ENCODE results near the gene SKI. TPM values are rescaled to one million over a fixed set of nuclear protein-coding genes. Genes with fewer than 3 reads are reported as not detected.
A peak's percentile ranks its signal among the peaks of the same experiment; 100 is the strongest.

Gene SKI
- total RNA-seq, 1 experiment from 2014 or later, result 13.1 TPM

DNA sequence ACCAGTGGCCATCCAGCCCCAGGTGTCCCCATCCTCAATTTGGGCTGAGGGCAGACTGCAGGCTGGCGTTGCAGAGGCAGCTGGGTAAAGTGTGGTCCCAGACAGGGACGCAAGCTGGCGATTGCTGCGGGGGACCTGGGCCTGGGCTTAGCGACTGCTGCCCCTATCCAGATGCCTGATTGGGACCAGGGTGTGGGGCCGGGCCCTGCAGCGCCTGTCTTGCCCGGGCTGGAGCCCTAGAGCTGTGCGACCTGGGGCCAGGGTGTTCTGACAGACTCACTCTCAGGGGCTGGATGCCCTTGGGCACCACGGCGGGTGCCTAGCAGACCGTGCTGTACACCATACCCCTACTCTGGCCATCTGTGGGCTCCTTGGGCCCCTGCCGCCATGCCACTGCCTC lies 17.3 kb upstream of the SKI start:
- H3K9me3 ChIP-seq (replicated peaks), result no peaks in the 10 kb centered on the region
- no peak overlapping the region for H3K4me3 ChIP-seq
- H3K4me1 ChIP-seq, result peaks cover 44% of the 10 kb centered on the region
- H3K27me3 ChIP-seq, result peaks cover 9% of the 10 kb centered on the region; the same call in 1 of the 2 replicates
- no peak for DNase-seq
- H3K27ac ChIP-seq, result no peak overlapping the region
- H3K36me3 ChIP-seq, result no peaks in the 10 kb centered on the region

DNA sequence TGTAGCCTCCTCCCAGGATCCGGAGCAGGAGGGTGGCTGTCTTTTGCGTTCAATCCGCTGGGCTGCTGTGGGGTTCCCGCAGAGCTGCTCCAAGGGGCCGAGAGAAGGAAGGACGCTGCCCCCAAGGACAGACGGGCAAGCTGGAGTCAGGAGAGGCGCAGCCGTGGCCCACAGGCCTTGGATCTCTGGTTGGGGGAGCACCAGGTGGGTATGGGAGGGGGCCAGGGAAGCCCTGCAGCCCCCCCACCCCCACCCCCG lies 15.9 kb upstream of the SKI start:
- H3K4me1 ChIP-seq, result peaks cover 44% of the 10 kb centered on the region
- peak overlapping the region; percentile 53 for H3K4me3 ChIP-seq
- no peaks in the 10 kb centered on the region for H3K36me3 ChIP-seq
- H3K9me3 ChIP-seq (replicated peaks), result no peaks in the 10 kb centered on the region
- peaks cover 7% of the 10 kb centered on the region; the same call in 1 of the 2 replicates for H3K27me3 ChIP-seq
- DNase-seq, result no peak
- H3K27ac ChIP-seq, result peak overlapping the region; percentile 59

DNA sequence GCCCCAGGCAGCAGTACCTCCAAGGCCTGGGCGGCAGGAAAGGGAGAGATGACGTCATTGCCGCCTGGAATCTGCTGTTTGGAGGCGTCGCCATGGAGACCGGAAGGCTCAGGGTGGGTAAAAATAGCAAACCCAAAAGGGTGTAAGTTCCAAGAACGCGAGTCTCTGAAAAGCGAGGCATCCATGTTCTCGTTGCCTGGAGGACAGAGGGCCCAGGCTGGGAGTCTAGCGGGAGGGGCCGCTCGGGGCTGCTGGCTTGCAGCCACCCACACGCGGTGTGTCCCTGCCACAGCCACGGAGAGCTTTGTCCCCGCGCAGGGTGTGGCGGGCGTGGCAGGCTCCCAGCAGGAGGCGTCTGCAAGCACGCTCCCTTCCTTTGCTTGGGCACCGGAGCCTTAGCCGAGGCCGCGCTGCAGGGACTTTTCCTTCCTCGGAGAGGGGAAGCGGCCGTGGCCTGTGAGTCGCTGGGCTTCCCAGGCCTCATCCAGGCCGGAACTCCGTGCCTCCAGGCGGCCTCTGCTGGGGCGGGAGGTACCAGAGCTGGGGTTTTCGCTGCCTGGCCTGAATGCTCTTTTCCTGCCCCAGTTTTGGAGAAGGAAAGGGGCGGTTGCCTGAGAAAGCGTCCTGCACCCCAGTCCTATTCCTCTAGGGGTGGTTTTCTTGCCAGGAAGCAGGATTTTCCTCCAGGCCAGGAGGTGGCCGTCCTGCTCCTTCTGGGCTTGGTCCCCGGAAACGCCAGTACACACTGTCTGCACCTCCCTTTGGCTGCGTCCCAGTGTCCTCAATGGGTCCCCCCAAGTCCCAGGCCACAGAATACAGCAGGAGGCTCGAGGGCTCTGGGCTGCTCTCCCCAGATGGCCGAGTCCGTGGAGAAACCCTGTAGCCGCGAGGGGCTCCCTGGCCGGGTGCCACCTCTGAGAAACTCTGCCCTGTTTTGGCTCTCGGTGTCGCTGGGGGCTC lies 15.3 kb upstream of the SKI start:
- H3K4me1 ChIP-seq, result peaks cover 39% of the 10 kb centered on the region
- DNase-seq, result peak; percentile 96 to 97

DNA sequence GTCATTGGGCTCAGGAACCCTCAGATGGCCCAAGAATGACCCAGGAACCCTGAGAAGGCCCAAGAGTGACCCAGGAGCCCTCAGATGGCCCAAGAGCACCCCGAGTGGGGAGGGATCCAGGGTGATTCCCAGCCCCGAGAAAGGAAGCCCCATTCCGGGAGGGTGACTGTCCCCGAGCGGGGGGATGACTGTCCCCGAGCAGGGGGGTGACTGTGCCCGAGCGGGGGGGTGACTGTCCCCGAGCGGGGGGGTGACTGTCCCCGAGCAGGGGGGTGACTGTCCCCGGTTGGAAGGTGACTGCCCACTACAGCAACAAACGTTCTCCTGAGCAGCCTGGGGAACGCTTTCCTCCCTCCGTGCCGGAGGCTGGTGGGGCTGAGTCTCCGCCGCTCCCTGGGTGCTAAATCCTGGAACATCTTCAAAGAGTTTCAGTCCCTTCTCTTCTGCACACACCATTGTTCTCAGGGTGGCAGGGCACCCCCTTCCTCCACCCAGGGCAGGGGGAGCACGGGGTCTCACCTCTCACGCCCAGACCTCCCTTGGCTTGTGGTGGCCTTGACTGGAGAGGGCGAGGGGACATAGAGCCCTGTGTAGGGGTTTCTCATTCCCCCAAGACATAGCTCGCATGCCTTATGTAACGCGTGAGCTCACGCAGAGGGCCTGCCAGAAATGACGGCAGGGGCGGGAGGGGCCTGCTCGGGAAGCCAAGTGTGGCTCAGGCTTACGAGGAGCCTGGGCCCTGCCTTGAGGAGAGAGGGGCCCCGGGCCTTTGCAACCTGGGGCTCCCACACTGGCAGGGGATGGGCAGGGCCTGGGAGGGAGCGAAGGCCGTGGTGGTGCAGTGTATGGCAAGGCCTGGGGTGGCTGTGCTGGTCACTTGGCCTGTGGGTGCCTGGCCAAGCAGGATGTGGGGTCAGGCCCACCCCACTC lies 14.3 kb upstream of the SKI start:
- peak overlapping the region; percentile 59 for H3K27ac ChIP-seq
- H3K36me3 ChIP-seq, result no peaks in the 10 kb centered on the region
- peaks cover 6% of the 10 kb centered on the region for H3K27me3 ChIP-seq
- H3K9me3 ChIP-seq (replicated peaks), result no peaks in the 10 kb centered on the region
- H3K4me1 ChIP-seq, result peaks cover 29% of the 10 kb centered on the region
- peak overlapping the region; percentile 53 for H3K4me3 ChIP-seq
- DNase-seq, result peak in 1 of 2 experiments; percentile 49

More for the DNA sequence above, 15.3 kb upstream of the SKI start:
- Histone ChIP-seq H3K9me3 (replicated peaks) (no peaks in the 10 kb centered on the region), H3K27ac (peak overlapping the region; percentile 59), H3K27me3 (0 out of 2 replicates have a peak, but pooled peaks cover 3% of the 10 kb centered on the region), H3K4me3 (peak overlapping the region; percentile 53), H3K36me3 (no peaks in the 10 kb centered on the region)

DNA sequence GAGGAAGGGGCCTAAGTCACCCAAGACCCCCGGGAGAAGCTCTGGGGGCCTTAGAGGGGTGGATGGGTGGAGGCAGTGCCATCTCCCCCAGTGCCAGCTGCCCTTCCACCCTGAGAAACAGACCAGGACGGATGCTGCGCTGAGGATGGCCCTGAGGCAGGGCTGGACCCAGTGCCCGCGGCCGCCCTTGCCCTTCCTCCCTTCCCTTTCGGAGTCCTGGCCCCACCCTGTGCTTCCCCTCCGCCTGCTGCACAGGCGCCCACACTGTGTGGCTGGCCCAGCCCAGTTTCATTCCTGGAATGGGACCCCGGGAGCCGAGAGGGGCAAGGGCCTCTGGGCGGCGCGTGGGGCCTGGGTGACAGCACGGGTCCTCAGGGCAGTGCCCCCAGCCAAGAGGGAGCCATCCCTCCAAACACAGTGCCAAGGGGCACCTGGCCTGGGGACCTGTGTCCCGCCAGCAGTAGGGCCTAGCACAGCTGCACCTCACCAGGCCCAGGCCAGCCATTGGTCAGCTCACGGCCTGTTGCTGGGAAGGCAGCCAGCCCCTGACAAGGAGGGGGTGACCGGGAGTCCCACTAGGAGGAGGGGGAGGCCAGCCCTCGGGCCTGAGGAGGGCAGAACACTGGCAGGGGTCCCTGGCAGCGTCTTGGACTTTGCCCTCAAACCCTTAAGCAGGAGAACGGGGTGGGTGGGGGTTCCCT lies 13.4 kb upstream of the SKI start:
- 0 out of 2 replicates have a peak, but pooled peaks cover 4% of the 10 kb centered on the region for H3K9me3 ChIP-seq (replicated peaks)
- no peak overlapping the region; the same call in 1 of the 2 replicates for H3K27ac ChIP-seq
- peaks cover 20% of the 10 kb centered on the region for H3K4me1 ChIP-seq
- DNase-seq, result no peak
- H3K4me3 ChIP-seq, result no peak overlapping the region
- H3K36me3 ChIP-seq, result no peaks in the 10 kb centered on the region
- peaks cover 13% of the 10 kb centered on the region for H3K27me3 ChIP-seq

DNA sequence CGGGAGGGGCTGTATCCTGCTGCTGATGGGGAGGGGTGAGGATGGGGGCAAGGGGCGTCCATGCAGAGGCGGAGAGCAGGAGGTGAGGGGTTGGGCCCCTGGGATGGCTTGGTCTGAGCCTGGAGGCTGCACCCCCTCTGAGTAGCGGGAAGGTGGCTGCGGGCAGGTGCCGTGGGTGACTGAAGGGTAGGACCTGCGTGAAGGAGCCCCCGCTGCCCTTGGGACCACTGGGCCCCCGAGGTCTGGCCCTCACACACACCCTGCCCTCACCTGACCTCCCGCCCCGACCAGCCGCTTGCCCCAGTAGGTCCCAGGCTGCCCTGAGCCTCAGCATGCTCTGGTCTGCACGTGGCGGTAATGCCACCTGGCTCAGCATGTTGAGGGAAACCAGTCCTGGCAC lies 12.8 kb upstream of the SKI start:
- Histone ChIP-seq H3K27me3 (peaks cover 13% of the 10 kb centered on the region), H3K9me3 (replicated peaks) (0 out of 2 replicates have a peak, but pooled peaks cover 4% of the 10 kb centered on the region), H3K36me3 (no peaks in the 10 kb centered on the region), H3K4me3 (no peak overlapping the region), H3K4me1 (peaks cover 18% of the 10 kb centered on the region), H3K27ac (no peak overlapping the region)
- no peak for DNase-seq

DNA sequence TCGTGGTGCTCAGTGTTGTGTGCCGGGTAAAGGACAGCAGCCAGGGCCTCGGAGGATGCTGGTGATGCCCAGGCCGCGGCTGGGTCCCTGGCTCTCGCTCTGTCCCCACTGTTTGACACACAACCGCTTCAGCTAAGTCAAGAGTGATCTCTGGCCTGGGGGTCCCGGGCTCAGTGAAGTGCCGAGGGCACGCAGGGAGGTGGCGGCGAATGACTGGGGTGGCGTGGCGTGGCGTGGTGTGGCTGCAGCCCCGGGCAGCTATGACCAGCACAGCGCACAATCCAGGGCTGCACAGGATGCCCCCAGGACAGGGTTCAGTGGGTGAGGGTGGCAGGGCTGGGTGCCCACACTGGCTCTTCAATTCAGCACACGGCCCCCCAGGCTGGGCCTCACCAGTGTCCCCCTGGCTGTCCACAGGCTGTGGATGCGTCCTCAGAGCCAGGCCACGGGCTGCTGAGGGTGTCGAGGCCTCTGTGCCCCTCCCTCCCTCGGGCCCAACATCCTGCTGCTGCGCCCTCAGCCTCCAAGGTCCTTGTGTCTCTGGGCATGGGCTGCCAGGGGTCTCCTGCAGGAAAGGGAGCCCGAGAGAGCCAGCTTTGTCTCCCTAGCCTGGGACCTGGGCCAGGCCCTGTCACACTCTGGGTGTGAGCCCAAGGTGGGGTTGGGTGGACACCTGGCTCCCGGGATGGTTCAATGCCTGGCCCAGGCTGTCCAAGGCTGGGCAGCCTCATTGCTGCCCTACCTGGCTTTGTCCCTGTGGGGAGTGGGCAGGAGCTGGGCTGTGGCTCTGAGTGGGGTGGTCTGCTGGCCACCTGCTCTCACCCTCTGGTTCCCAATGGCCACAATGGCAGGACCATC lies 12.0 kb upstream of the SKI start:
- H3K4me1 ChIP-seq, result peaks cover 18% of the 10 kb centered on the region
- DNase-seq, result no peak

DNA sequence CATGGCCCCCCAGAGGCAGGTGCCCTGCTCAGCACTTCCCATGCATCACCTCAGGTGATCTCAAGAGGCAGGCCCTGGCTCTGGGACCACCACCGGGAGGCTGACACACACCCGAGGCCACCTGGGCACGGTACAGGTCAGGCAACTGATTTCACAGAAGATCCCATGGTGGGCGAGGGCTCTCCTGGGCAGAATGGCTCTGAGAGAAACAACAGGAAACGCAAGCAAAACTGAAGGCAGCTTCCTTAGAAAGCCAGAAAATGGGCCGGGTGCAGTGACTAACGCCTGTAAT lies 11.4 kb upstream of the SKI start:
- DNase-seq, result no peak
- H3K36me3 ChIP-seq, result no peaks in the 10 kb centered on the region

More for the DNA sequence above, 12.0 kb upstream of the SKI start:
- 0 out of 2 replicates have a peak, but pooled peaks cover 4% of the 10 kb centered on the region for H3K9me3 ChIP-seq (replicated peaks)
- H3K27me3 ChIP-seq, result peaks cover 13% of the 10 kb centered on the region
- H3K36me3 ChIP-seq, result no peaks in the 10 kb centered on the region
- H3K27ac ChIP-seq, result no peak overlapping the region
- no peak overlapping the region for H3K4me3 ChIP-seq

DNA sequence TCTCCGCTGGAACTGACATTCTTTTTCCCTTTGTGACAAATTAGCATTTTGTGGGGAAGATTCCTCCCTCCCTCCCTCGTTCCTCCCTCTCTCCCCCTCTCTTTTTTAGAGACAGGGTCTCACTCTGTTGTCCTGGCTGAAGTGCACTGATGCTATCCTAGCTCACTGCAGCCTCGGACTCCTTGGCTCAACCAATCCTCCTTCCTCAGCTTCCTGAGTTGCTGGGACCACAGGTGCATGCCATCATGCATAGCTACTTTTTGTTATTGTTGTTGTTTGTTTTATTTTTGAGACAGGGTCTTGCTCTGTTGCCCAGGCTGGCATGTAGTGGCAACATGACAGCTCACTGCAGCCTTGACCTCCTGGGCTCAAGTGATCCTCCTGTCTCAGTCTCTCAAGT lies 6.8 kb upstream of the SKI start:
- no peak for DNase-seq
- 0 out of 2 replicates have a peak, but pooled peaks cover 4% of the 10 kb centered on the region for H3K9me3 ChIP-seq (replicated peaks)
- peaks cover 25% of the 10 kb centered on the region for H3K27me3 ChIP-seq
- H3K4me1 ChIP-seq, result no peaks in the 10 kb centered on the region
- H3K4me3 ChIP-seq, result no peak overlapping the region
- no peaks in the 10 kb centered on the region for H3K36me3 ChIP-seq
- no peak overlapping the region for H3K27ac ChIP-seq

More for the DNA sequence above, 11.4 kb upstream of the SKI start:
- Histone ChIP-seq H3K27ac (no peak overlapping the region), H3K9me3 (replicated peaks) (0 out of 2 replicates have a peak, but pooled peaks cover 4% of the 10 kb centered on the region), H3K4me1 (peaks cover 18% of the 10 kb centered on the region), H3K27me3 (peaks cover 13% of the 10 kb centered on the region), H3K4me3 (no peak overlapping the region)

DNA sequence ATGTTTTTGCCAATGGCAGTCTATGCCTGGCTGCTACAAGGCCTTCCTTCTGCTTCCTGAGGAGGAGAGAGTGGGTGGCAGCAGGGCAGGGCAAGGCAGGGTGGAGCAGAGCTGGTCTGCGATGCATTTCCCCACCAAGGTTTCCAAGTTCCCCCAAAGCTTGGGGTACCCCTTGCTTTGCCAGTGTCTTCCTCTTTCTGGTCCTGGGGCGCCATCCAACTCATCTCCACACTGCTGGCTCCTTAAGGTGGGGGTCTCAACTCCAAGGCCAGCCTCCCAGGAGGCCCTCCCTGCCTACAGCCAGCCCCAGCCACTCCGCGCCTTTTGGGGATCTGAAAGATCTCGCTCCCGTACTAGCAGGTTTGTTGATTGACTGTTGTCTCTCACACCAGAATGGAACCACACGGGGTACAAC lies 3.9 kb upstream of the SKI start:
- Histone ChIP-seq H3K4me3 (no peak overlapping the region), H3K27me3 (peaks cover 22% of the 10 kb centered on the region), H3K4me1 (no peaks in the 10 kb centered on the region), H3K9me3 (replicated peaks) (0 out of 2 replicates have a peak, but pooled peaks cover 1% of the 10 kb centered on the region), H3K27ac (no peak overlapping the region), H3K36me3 (no peaks in the 10 kb centered on the region)
- no peak for DNase-seq

DNA sequence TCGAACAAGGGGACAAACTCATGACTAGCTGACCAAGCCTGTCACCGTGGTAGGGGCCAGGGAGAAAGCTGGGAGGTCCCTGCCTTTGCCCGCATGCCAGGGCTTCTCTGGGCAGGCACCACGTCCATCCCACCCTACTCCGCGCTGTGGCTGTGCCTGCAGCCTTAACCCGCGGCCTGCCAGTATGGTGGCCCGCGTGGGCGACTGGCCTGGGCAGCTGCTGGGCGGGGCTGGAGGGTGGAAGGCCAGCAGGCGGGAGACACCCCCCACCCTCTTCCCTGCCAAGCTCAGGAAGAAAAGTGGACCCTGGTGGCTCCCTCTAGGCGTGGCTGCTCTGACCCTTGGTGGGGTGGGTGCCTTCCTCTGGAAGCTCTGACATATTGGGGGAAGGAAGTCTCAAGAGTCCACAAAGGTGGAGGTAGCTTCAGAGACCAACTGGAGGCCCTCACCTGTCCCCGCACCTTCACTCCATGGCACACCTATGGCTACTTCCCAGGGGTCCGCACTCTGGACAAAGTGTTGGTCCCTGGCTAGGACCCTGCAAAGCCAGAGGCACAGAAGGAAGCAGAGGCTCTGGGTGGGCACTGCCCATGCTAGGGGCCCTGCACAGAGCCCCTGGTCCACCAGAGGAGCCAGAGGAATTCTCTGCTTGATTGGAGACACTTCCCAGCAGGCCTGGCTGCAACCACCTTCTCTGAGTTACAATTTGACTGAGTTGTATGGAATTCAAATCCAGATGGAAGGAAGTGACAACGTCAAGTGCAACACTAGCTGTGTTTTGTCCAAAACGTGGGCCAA lies 3.3 kb upstream of the SKI start:
- H3K4me1 ChIP-seq, result no peaks in the 10 kb centered on the region
- DNase-seq, result no peak
- H3K36me3 ChIP-seq, result no peaks in the 10 kb centered on the region
- no peak overlapping the region for H3K27ac ChIP-seq
- no peak overlapping the region for H3K4me3 ChIP-seq
- H3K9me3 ChIP-seq (replicated peaks), result no peaks in the 10 kb centered on the region
- H3K27me3 ChIP-seq, result peaks cover 19% of the 10 kb centered on the region

DNA sequence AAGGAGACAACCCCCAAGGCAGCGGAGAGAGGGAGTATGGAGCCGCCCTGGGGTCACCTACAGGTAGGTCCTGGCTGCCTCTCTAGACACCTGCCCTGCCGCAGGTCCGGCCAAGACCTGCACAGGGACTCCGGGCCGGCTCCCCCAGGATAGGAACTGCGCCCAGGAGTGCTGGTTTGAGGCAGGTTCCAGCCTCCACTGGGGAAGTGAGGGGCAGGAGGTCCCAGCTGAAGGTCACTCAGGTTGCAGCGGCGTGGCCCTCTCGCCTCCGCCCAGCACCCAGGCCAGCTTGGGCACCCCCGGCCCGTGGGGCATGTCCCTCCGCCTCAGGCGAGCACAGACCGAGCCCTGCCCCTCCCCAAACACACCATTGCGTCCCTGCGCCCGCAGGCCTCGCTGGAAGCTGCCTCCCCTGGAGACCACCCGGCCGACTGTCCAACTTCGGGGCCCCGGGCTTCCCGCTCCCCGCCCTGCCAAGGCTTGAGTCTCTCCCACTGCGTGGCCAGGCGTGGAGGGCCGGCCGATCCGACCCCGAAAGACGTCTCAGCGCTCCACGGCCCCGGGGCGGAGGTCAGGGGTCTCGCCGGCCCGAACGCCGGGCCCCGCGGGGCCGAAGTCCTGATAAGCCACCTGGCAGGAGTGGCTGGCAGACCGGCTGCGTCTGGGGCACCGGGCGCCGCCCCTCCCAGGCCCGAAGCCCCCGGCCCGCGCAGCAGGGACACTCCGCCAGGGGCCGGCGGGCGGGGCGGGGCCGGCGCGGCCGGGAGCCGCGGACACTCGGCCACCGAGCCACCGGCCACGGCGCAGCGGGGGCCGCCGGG lies 1.4 kb upstream of the SKI start:
- H3K36me3 ChIP-seq, result no peaks in the 10 kb centered on the region
- peaks cover 11% of the 10 kb centered on the region; the same call in 1 of the 2 replicates for H3K4me1 ChIP-seq
- no peaks in the 10 kb centered on the region for H3K9me3 ChIP-seq (replicated peaks)
- H3K27ac ChIP-seq, result peak overlapping the region; percentile 62; the same call in 1 of the 2 replicates
- no peak for DNase-seq
- H3K4me3 ChIP-seq, result peak overlapping the region; percentile 93
- peaks cover 19% of the 10 kb centered on the region for H3K27me3 ChIP-seq
